Adrenal gland (tissue), 12 donors: ENCODE data around the gene GAL3ST3. TPM values are rescaled to one million over a fixed set of nuclear protein-coding genes. Genes with fewer than 3 reads are reported as not detected.
A peak's percentile ranks its signal among the peaks of the same experiment; 100 is the strongest.

Source experiments
- DNase-seq, 7 donors: peaks; one replicate each; pipeline ENCODE4 v3.0.0-alpha.2; 2019 to 2020
- H3K27ac ChIP-seq, 5 donors: fragments of 200-600 bp; sonication (generic) in 4 of 5; 1 replicate in 3 of 5; 2 replicates in 2 of 5; pipeline versions ENCODE4 v1.5.1 to v1.8.0; 2016 to 2020; ENCODE audit warnings: mild to moderate bottlenecking in 1 of 5
- H3K27me3 ChIP-seq: fragments of 200-600 bp; 2 replicates; pipeline ENCODE4 v1.8.0; 2021
- H3K36me3 ChIP-seq, 2 donors: fragments of 200-600 bp; replicated peaks in 1 of 2; 1 replicate in 1 of 2; 2 replicates in 1 of 2; pipeline versions ENCODE4 v1.5.1 to v1.8.0; 2018 to 2022
- H3K4me1 ChIP-seq, 2 donors: fragments of 200-600 bp; replicated peaks in 1 of 2; 1 replicate in 1 of 2; 2 replicates in 1 of 2; pipeline versions ENCODE4 v1.5.1 to v1.8.0; 2018 to 2021
- H3K4me3 ChIP-seq, 4 donors: fragments of 200-600 bp; sonication (generic) in 3 of 4; one replicate each; pipeline ENCODE4 v1.5.1; 2016 to 2018
- H3K9me3 ChIP-seq, 3 donors: fragments of 200-600 bp; sonication (generic) in 1 of 3; replicated peaks in 1 of 3; 1 replicate in 2 of 3; 2 replicates in 1 of 3; pipeline versions ENCODE4 v1.5.1 to v1.8.0; 2016 to 2021
- POLR2A ChIP-seq, 2 donors: fragments of 450-650 bp; IDR thresholded peaks; one replicate each; pipeline ENCODE4 v1.6.1; 2017; ENCODE audit warnings: antibody characterized with exemption in 2 of 2, mild to moderate bottlenecking in 2 of 2, moderate library complexity in 1 of 2
- WGBS, 4 donors: extraction: QIAGEN DNeasy Blood & Tissue Kit in 2 of 4; methylation state at CpG; one replicate each; pipeline versions ENCODE4 v1.1.5 to v1.1.7; 2013 to 2017; 5-methylcytosine and 5-hydroxymethylcytosine counted together
- intact Hi-C, 2 donors: fragments of 100-400 bp; cut with DNase I; formaldehyde crosslinking; loops; one replicate each; pipeline versions ENCODE4 v1.14.1 to v1.15.0; 2022 to 2023
- polyA plus RNA-seq, 3 donors: library from polyadenylated mRNA; stranded (reverse); fragments of 200-250 nt in 2 of 3; fragments of 350-450 nt in 1 of 3; fragmentation: Illumina TruSeq in 1 of 3; extraction: RNeasy Lipid Tissue Mini Kit (QIAGEN cat#74804) in 1 of 3; gene quantifications; one replicate each; pipeline ENCODE4 v1.2.3, GENCODE V29; 2013 to 2014
- total RNA-seq, 9 donors: library from RNA; depleted of rRNA in 4 of 9; stranded (reverse); fragments of >200 nt in 4 of 9; fragments of 120-200 nt in 1 of 9; fragmentation: NEBNext Ultra II Directional in 1 of 9; extraction: Animal tissue kit (Norgen Biotek cat#: 25700) in 1 of 9; gene quantifications; one replicate each; pipeline versions ENCODE4 v1.1.0 to v1.2.4, GENCODE V29; 2013 to 2023
- TF ChIP-seq, protein P1 (sequence below), 6 experiments: fragments of 450-650 bp in 4 of 6; fragments of 200-600 bp in 2 of 6; sonication (generic) in 1 of 6; IDR thresholded peaks; 1 replicate in 5 of 6; 2 replicates in 1 of 6; pipeline versions ENCODE4 v1.5.1 to v1.8.0; 2016 to 2021; ENCODE audit warnings: antibody characterized with exemption in 6 of 6, mild to moderate bottlenecking in 2 of 6, moderate library complexity in 1 of 6
- donor health status: healthy with polysubstance abuse.
- donor health status: Bipolar disorder and iron deficiency.
- donor health status: DM: yes; HTN: yes; CAD: no.
- donor health status: DM: no; HTN: no; CAD: no.
- donor health status: DM: no; HTN: no; CAD: no.
- donor health status: DM: yes; HTN: yes; CAD: no.

GAL3ST3 gene
- total and polyA plus RNA-seq, 12 donors = 0.11 to 0.41 (median 0.22) TPM; not detected in 8

- TF ChIP-seq, protein P1, sequence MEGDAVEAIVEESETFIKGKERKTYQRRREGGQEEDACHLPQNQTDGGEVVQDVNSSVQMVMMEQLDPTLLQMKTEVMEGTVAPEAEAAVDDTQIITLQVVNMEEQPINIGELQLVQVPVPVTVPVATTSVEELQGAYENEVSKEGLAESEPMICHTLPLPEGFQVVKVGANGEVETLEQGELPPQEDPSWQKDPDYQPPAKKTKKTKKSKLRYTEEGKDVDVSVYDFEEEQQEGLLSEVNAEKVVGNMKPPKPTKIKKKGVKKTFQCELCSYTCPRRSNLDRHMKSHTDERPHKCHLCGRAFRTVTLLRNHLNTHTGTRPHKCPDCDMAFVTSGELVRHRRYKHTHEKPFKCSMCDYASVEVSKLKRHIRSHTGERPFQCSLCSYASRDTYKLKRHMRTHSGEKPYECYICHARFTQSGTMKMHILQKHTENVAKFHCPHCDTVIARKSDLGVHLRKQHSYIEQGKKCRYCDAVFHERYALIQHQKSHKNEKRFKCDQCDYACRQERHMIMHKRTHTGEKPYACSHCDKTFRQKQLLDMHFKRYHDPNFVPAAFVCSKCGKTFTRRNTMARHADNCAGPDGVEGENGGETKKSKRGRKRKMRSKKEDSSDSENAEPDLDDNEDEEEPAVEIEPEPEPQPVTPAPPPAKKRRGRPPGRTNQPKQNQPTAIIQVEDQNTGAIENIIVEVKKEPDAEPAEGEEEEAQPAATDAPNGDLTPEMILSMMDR (IDR thresholded peaks at IDR 0.05) = no peak
- TF ChIP-seq POLR2A (IDR thresholded peaks at IDR 0.05) = no peak
- Histone ChIP-seq H3K4me1 (peaks cover 18 to 39% of the 10 kb centered on the region in 2 donors), H3K9me3 (no peaks in the 10 kb centered on the region), H3K27me3 (no peaks in the 10 kb centered on the region), H3K27ac (peak overlapping the region in 4 of 5 donors; percentile 60 to 98 (median 86)), H3K4me3 (peak overlapping the region in 2 of 4 donors; percentile 68 to 75), H3K36me3 (peaks cover 0 to 21% of the 10 kb centered on the region in 2 donors)
- intact Hi-C loops = loop anchor here (2.0 to 10.0 kb wide), 2 partner anchors 59 to 573 kb away; no protein-coding TSS in a partner anchor
- no peak for DNase-seq
- 13 to 33% (median 20%) methylated on average over 2 of the region's 2 CpGs for WGBS, 4 donors
Observed at GRCh38 chr11:66071381-66071801, 22.4 kb upstream of the GAL3ST3 start.

DNA sequence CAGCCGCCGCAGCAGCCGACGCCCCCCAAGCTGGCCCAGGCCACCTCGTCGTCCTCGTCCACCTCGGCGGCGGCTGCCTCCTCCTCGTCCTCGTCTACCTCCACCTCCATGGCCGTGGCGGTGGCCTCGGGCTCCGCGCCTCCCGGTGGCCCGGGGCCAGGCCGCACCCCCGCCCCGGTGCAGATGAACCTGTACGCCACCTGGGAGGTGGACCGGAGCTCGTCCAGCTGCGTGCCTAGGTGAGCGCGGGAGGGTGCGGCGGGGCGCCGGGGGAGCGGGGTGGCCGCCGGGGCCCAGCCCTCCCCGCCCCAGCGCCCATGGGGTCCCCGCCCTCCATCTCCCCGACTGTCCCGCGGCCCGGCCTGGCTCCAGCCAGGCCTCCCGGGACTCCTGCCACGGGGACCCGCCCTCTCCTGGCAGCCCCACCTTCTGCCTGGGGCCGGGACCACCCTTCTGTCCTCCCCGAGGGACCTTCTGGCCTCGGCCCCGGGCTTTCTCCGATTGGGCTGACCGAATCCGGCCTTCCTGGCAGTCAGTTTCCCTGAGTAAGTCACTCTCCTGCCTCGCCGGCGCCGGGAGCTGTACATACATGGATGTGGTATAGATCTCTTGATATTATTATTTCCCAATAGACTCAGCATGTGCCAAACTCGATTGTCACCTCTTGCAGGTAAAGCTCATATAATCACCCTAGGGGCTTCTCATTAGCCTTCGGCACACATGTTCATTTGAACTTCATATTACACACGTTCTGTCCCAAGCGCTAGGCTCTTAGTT, 21.8 kb upstream of the GAL3ST3 start:
- H3K9me3 ChIP-seq = no peaks in the 10 kb centered on the region
- peak overlapping the region; percentile 13 to 75 (median 62) for H3K4me3 ChIP-seq
- peaks cover 0 to 27% of the 10 kb centered on the region in 2 donors for H3K36me3 ChIP-seq
- H3K27me3 ChIP-seq = no peaks in the 10 kb centered on the region
- H3K27ac ChIP-seq = peak overlapping the region; percentile 48 to 98 (median 79)
- intact Hi-C loops = loop anchor here (2.0 to 10.0 kb wide), 2 partner anchors 60 to 574 kb away; no protein-coding TSS in a partner anchor
- peaks cover 18 to 39% of the 10 kb centered on the region in 2 donors for H3K4me1 ChIP-seq
- peak; percentile 51 to 74 (median 65) for DNase-seq
- WGBS, 4 donors = 2 to 5% (median 2%) methylated on average over 14 to 60 of the region's 60 CpGs
- TF ChIP-seq POLR2A (IDR thresholded peaks at IDR 0.05) = no peak
- TF ChIP-seq, protein P1 (IDR thresholded peaks at IDR 0.05) = no peak

DNA sequence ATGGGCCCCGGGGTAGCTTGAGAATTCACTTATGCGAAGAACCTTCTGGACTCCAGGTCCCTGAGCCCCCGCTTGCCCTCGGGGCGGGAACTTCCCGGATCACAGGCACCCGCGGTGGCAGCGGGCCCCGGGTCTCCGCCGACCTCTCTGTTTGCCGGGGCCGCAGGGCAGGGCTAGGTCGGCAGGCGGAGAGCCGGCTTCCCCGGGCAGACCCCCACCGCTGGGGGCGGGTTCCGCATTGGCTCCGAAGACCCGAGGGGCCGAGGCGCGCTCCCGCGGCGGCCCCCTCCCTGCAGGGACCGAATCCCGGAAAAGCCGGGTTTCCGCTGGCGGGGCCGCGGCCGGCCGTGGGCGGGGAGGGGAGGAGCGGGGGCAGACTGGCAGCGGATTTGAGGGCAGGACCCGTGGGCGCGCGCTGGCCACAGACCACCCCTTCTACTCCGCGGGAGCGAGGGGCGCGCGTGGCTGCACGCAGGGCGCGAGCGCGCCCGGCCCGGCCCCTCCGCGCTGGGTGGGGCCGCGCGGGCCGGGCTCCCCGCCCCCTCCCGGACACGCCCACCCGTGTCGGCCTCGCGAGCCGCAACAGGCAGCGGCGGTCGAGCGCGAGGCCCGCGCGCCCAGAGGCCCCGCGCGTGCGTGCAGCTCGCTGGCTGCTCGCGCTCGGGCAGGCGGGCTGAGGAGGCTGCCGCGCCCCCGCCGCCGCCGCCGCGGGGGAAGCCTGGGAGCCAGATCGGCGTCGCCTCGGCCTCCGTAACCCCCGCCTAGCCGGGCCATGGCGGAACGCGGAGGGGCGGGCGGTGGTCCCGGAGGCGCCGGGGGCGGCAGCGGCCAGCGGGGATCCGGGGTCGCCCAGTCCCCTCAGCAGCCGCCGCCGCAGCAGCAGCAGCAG, 21.0 kb upstream of the GAL3ST3 start, which contains the start of gene PACS1:
PACS1 (plus strand) TSS at position 558 of the 889 bp plus-strand sequence; CDS start at position 773, 215 bp downstream.
- Histone ChIP-seq H3K4me3 (peak within 1 kb of the TSS; percentile 16 to 75 (median 62)), H3K27ac (peak within 1 kb of the TSS; percentile 48 to 98 (median 94)), H3K36me3 (peaks cover 0 to 34% of the 10 kb centered on the region in 2 donors), H3K9me3 (no peaks in the 10 kb centered on the region), H3K4me1 (peaks cover 18 to 39% of the 10 kb centered on the region in 2 donors), H3K27me3 (no peaks in the 10 kb centered on the region)
- WGBS, 4 donors = 0 to 1% (median 0%) methylated on average over 2 to 120 of the region's 120 CpGs
- peak; percentile 72 to 85 (median 79) for DNase-seq
- TF ChIP-seq, protein P1 (IDR thresholded peaks at IDR 0.05) = peak in 2 of 6 experiments; percentile 30 to 64
- TF ChIP-seq POLR2A (IDR thresholded peaks at IDR 0.05) = peak; percentile 65 to 70
- intact Hi-C loops = loop anchor here (2.0 to 10.0 kb wide), 2 partner anchors 61 to 575 kb away; no protein-coding TSS in a partner anchor
